Panc1 (cell line): ENCODE measurements around the gene LNX1. TPM values are rescaled to one million over a fixed set of nuclear protein-coding genes. Genes with fewer than 3 reads are reported as not detected.

Source experiments
- ATAC-seq: fragments of 200-7000 bp; cut with Tn5 transposase; 2 replicates; pipeline ENCODE4 v1.9.1; 2020; ENCODE audit warnings: mild to moderate bottlenecking, moderate library complexity
- BruUV-seq: library from RNA; stranded (reverse); fragments of 400-500 nt; replicated peaks from 2 replicates; lab custom pipeline; 2021; lab: Mats Ljungman, UMichigan
- CTCF ChIA-PET: fragments of 300-600 bp; sonication (Branson Sonifier 250); formaldehyde crosslinking; loops from one replicate; lab custom pipeline; 2022; ENCODE audit warnings: antibody characterized with exemption; lab: Charles Lee
- POLR2A ChIA-PET: fragments of 300-600 bp; sonication (Branson Sonifier 250); formaldehyde crosslinking; loops from one replicate; lab custom pipeline; 2022; ENCODE audit warnings: antibody characterized with exemption; lab: Charles Lee
- DNase-seq: peaks from one replicate; pipeline ENCODE4 v3.0.0-alpha.2; 2010; ENCODE audit warnings: low read depth, low spot score
- H3K27ac ChIP-seq: 2 replicates; pipeline ENCODE4 v1.5.1; 2011; ENCODE audit warnings: mild to moderate bottlenecking, low read length, inconsistent platforms
- H3K27me3 ChIP-seq: fragments of 200-500 bp; sonication (Bioruptor generic); 2 replicates; pipeline ENCODE4 v1.6.0; 2014; ENCODE audit warnings: low read length, inconsistent platforms; ENCODE audit not compliant: control insufficient read depth, insufficient read depth
- H3K36me3 ChIP-seq: fragments of 200-500 bp; sonication (Bioruptor generic); 2 replicates; pipeline ENCODE4 v1.5.1; 2014; ENCODE audit warnings: inconsistent platforms, mild to moderate bottlenecking, low read length, moderate library complexity; ENCODE audit not compliant: control insufficient read depth, insufficient read depth
- H3K4me1 ChIP-seq: 2 replicates; pipeline ENCODE4 v1.5.1; 2011; ENCODE audit warnings: inconsistent platforms, mild to moderate bottlenecking, low read length, moderate library complexity; ENCODE audit not compliant: control insufficient read depth, insufficient read depth
- H3K4me3 ChIP-seq, 2 experiments: 2 replicates each; pipeline ENCODE4 v1.5.1; 2011 to 2012; ENCODE audit warnings: low read depth in 2 of 2, low read length in 2 of 2, mild to moderate bottlenecking in 2 of 2, inconsistent platforms in 1 of 2, moderate library complexity in 1 of 2
- H3K9me3 ChIP-seq: fragments of 200-500 bp; sonication (Bioruptor generic); 2 replicates; pipeline ENCODE4 v1.5.1; 2014; ENCODE audit warnings: low read depth, mild to moderate bottlenecking, inconsistent platforms, low read length, moderate library complexity; ENCODE audit not compliant: control insufficient read depth, insufficient read depth
- CTCF ChIP-seq: fragments of 450-650 bp; IDR thresholded peaks from 2 replicates; pipeline ENCODE4 v1.5.1; 2017; ENCODE audit warnings: mild to moderate bottlenecking
- POLR2AphosphoS5 ChIP-seq: IDR thresholded peaks from 2 replicates; pipeline ENCODE4 v1.6.1; 2012; ENCODE audit warnings: mild to moderate bottlenecking, low read depth, low read length, moderate library complexity
- REST ChIP-seq, 2 experiments: IDR thresholded peaks; 2 replicates each; pipeline ENCODE4 v1.6.1; 2011 to 2012; ENCODE audit warnings: low read depth in 2 of 2, control low read depth in 1 of 2, low read length in 1 of 2, mild to moderate bottlenecking in 1 of 2, moderate library complexity in 1 of 2; ENCODE audit not compliant: insufficient read depth in 1 of 2
- SIN3A ChIP-seq: IDR thresholded peaks from 2 replicates; pipeline ENCODE4 v1.6.1; 2012; ENCODE audit warnings: low read depth, mild to moderate bottlenecking, low read length, moderate library complexity, borderline replicate concordance; ENCODE audit not compliant: insufficient read depth
- TCF7L2 ChIP-seq: IDR thresholded peaks from 2 replicates; pipeline ENCODE4 v1.6.1; 2011; ENCODE audit warnings: mild to moderate bottlenecking, low read depth, low read length, inconsistent platforms
- in situ Hi-C: cut with HindIII; loops from 2 replicates; pipeline ENCODE4 v1.10.0; 2016; ENCODE audit warnings: low sequenced_read_pairs, low pct_unique_long_range_greater_than_20kb
- intact Hi-C: fragments of 100-400 bp; cut with micrococcal nuclease; formaldehyde crosslinking; loops from one replicate; pipeline ENCODE4 v1.10.0; 2022; ENCODE audit not compliant: unreplicated experiment
- total RNA-seq: library from RNA; stranded (reverse); gene quantifications from one replicate; pipeline ENCODE4 v1.2.1, GENCODE V29; 2021; ENCODE audit not compliant: unreplicated experiment

Gene LNX1
- total RNA-seq, 1 experiment from 2014 or later: 0.18 TPM

- POLR2A ChIA-PET: no interaction called here
- Histone ChIP-seq H3K4me3 (no peak overlapping the region), H3K36me3 (no peaks in the 10 kb centered on the region), H3K9me3 (no peaks in the 10 kb centered on the region), H3K4me1 (no peaks in the 10 kb centered on the region), H3K27me3 (no peaks in the 10 kb centered on the region), H3K27ac (no peak overlapping the region)
- CTCF ChIA-PET: interaction anchor here (0.6 kb wide), 1 partner anchor 344 kb away, joined by 3 read pairs; no protein-coding TSS in a partner anchor
- no peak for DNase-seq
- no peak for ATAC-seq
- in situ Hi-C loops: no loop called here
- intact Hi-C loops: no loop called here
- TF ChIP-seq SIN3A (no peak), CTCF (no peak), POLR2AphosphoS5 (no peak), REST (IDR thresholded peaks at IDR 0.05; ENCODE audit: insufficient read depth in 1 of 2, low read depth in 2 of 2, low read length in 1 of 2) (no peak), TCF7L2 (no peak)
- no TSS peak for BruUV-seq
Measured at GRCh38 chr4:53598901-53599300, 7.6 kb upstream of the LNX1 start.

DNA sequence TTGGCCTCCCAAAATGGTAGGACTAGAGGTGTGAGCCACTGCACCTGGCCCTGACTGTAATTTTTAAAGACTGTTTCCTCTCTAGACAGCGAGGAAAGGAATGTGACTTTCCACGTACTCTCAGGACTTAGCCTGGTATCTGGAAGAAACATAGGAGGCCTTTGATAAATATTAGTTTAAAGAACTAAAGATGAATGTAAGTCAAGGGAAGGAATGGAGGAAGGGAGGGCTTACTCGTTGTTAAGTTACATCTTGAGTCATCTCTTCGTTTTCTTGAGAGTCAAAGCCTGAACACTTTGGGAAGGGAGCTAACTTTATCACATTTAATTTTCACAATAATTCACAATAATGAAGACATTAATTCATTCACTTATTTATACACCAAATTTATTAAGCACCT is 7.2 kb upstream of the LNX1 start:
- intact Hi-C loops: no loop called here
- H3K4me1 ChIP-seq: no peaks in the 10 kb centered on the region

More for the DNA sequence above, 7.2 kb upstream of the LNX1 start:
- Histone ChIP-seq H3K27me3 (no peaks in the 10 kb centered on the region), H3K27ac (no peak overlapping the region), H3K9me3 (no peaks in the 10 kb centered on the region), H3K4me3 (no peak overlapping the region), H3K36me3 (no peaks in the 10 kb centered on the region)
- POLR2A ChIA-PET: no interaction called here
- ATAC-seq: no peak
- in situ Hi-C loops: no loop called here
- no TSS peak for BruUV-seq
- TF ChIP-seq SIN3A (no peak), CTCF (no peak), REST (IDR thresholded peaks at IDR 0.05; ENCODE audit: insufficient read depth in 1 of 2, low read depth in 2 of 2, low read length in 1 of 2) (no peak), TCF7L2 (no peak), POLR2AphosphoS5 (no peak)
- no peak for DNase-seq
- CTCF ChIA-PET: interaction anchor here (0.6 kb wide), 1 partner anchor 344 kb away, joined by 3 read pairs; no protein-coding TSS in a partner anchor
